H7 (cell line): Measurements from ENCODE around the gene GSS. TPM values are rescaled to one million over a fixed set of nuclear protein-coding genes. Genes with fewer than 3 reads are reported as not detected.

Experiments
- DNase-seq: peaks from one replicate; pipeline ENCODE4 v3.0.0; 2012
- H3K27me3 ChIP-seq: 2 replicates; pipeline ENCODE4 v1.6.0; 2011; ENCODE audit warnings: mild to moderate bottlenecking, low read length; ENCODE audit not compliant: control insufficient read depth, insufficient read depth
- H3K36me3 ChIP-seq: replicated peaks from 2 replicates; pipeline ENCODE4 v1.5.1; 2011; ENCODE audit warnings: low read length; ENCODE audit not compliant: control insufficient read depth, insufficient read depth
- H3K4me3 ChIP-seq: 2 replicates; pipeline ENCODE4 v1.5.1; 2011; ENCODE audit warnings: low read depth, mild to moderate bottlenecking, control low read depth, low read length, moderate library complexity; ENCODE audit not compliant: insufficient read depth
- total RNA-seq: library from RNA; depleted of rRNA; stranded (reverse); fragments of >200 nt; shearing (Covaris generic); gene quantifications from 2 replicates; pipeline ENCODE4 v1.2.3, GENCODE V29; 2014

GSS gene
- total RNA-seq, 1 experiment from 2014 or later: 72.2 TPM

GRCh38 chr20:34997131-34997561, 41.5 kb upstream of the GSS start:
- peak; percentile 59 for DNase-seq
- Histone ChIP-seq H3K4me3 (no peak overlapping the region), H3K27me3 (no peaks in the 10 kb centered on the region), H3K36me3 (peaks cover 20% of the 10 kb centered on the region)

GRCh38 chr20:34996243-34997028, 40.8 kb upstream of the GSS start:
- Histone ChIP-seq H3K4me3 (no peak overlapping the region), H3K36me3 (peaks cover 14% of the 10 kb centered on the region), H3K27me3 (no peaks in the 10 kb centered on the region)
- DNase-seq: peak; percentile 34

- H3K36me3 ChIP-seq: peaks cover 10% of the 10 kb centered on the region
- no peak overlapping the region for H3K4me3 ChIP-seq
- no peaks in the 10 kb centered on the region for H3K27me3 ChIP-seq
- no peak for DNase-seq
These were observed 40.1 kb upstream of the GSS start for GRCh38 chr20:34995696-34996095.

- no peaks in the 10 kb centered on the region for H3K27me3 ChIP-seq
- DNase-seq: no peak
- no peak overlapping the region for H3K4me3 ChIP-seq
- H3K36me3 ChIP-seq: peaks cover 10% of the 10 kb centered on the region
These were observed 39.6 kb upstream of the GSS start for GRCh38 chr20:34995192-34995591.

GRCh38 chr20:34994509-34995131, 39.0 kb upstream of the GSS start:
- no peaks in the 10 kb centered on the region for H3K27me3 ChIP-seq
- H3K36me3 ChIP-seq: peaks cover 7% of the 10 kb centered on the region
- no peak for DNase-seq
- no peak overlapping the region for H3K4me3 ChIP-seq

GRCh38 chr20:34993941-34994508, 38.4 kb upstream of the GSS start:
- no peak for DNase-seq
- Histone ChIP-seq H3K27me3 (no peaks in the 10 kb centered on the region), H3K36me3 (peaks cover 7% of the 10 kb centered on the region), H3K4me3 (no peak overlapping the region)

GRCh38 chr20:34992751-34993417, 37.3 kb upstream of the GSS start:
- H3K4me3 ChIP-seq: no peak overlapping the region
- no peaks in the 10 kb centered on the region for H3K27me3 ChIP-seq
- H3K36me3 ChIP-seq: peaks cover 4% of the 10 kb centered on the region
- no peak for DNase-seq

DNA sequence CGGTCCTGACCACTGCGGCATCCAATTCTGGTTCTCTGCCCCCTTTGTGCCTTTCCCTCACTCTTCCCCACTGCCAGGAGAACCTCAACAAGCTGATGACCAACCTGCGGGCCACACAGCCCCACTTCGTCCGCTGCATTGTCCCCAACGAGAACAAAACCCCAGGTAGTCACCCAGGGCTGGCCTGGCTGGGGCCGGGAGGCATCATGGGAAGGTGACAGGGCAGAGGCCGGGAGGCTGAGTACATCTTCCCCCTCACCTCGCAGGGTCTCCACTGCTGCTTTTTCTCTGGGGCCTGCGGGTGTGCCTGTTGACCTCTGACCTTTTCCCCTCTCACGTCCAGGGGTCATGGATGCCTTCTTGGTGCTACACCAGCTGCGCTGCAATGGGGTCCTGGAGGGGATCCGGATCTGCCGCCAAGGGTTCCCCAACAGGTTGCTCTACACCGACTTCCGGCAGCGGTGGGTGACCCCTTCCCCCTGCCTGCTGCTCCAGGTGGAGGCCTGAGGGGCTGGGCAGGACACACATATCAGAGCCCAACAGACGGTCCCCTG, 35.1 kb upstream of the GSS start:
- no peak for DNase-seq
- Histone ChIP-seq H3K36me3 (peaks cover 2% of the 10 kb centered on the region; the same call in 1 of the 2 replicates), H3K4me3 (no peak overlapping the region), H3K27me3 (0 out of 2 replicates have a peak, but pooled peaks cover 1% of the 10 kb centered on the region)

DNA sequence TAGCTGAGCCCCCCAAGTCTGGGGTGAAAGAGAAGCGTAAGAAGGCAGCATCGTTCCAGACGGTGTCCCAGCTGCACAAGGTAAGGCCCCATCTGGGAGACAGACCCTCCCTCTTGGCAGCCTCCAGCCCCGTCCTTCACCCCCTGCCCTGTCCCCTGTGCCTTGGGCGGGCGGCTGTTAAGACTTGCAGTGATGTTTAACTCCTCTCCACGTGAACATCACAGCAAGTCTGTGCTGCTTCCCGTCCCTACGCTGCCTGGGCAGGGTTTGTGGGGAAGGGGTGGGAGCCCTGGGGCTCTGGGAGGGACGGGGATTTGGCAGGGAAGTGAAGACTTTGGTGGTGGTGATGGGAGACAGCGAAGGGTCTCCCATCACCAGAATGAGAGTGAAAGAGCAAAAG, 34.6 kb upstream of the GSS start:
- peak; percentile 50 for DNase-seq
- H3K36me3 ChIP-seq: no peaks in the 10 kb centered on the region
- no peak overlapping the region for H3K4me3 ChIP-seq
- 0 out of 2 replicates have a peak, but pooled peaks cover 1% of the 10 kb centered on the region for H3K27me3 ChIP-seq

DNA sequence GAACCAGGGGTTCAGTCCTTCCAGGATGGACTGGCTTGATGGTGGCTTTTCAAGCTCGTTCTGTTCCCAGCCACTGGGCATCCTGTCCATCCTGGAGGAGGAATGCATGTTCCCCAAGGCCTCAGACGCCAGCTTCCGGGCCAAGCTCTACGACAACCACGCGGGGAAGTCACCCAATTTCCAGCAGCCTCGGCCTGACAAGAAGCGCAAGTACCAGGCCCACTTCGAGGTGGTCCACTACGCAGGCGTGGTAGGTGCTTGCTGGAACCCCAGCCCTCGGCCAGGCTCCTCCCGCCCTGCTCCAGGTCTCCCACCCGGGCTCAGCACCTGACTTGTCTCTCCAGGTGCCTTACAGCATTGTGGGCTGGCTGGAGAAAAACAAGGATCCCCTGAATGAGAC, 34.1 kb upstream of the GSS start:
- DNase-seq: no peak
- Histone ChIP-seq H3K4me3 (no peak overlapping the region), H3K36me3 (no peaks in the 10 kb centered on the region), H3K27me3 (0 out of 2 replicates have a peak, but pooled peaks cover 1% of the 10 kb centered on the region)

DNA sequence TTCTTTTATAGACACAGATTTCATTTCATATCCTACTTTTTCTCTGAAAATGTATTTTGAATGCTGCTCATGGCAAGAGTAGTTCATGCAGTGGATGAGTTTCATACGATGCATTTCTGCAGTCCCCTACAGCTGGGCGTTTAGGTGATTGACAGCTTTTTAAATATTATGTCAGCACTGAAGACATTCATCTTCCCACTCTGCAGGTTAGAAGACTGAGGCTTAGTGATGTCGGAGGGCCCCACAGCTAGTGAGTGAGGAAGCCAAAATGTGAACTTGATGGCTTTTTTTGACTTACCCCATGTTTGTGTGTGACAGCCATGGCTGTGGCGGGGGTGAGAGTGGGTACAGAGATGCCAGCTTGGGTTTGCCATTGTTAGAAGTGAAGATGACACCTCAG, 33.5 kb upstream of the GSS start:
- no peak for DNase-seq
- Histone ChIP-seq H3K4me3 (no peak overlapping the region), H3K27me3 (0 out of 2 replicates have a peak, but pooled peaks cover 1% of the 10 kb centered on the region), H3K36me3 (no peaks in the 10 kb centered on the region)

GRCh38 chr20:34988191-34988540, 32.6 kb upstream of the GSS start:
- peaks cover 3% of the 10 kb centered on the region; the same call in 1 of the 2 replicates for H3K27me3 ChIP-seq
- no peak for DNase-seq
- H3K4me3 ChIP-seq: no peak overlapping the region
- no peaks in the 10 kb centered on the region for H3K36me3 ChIP-seq

DNA sequence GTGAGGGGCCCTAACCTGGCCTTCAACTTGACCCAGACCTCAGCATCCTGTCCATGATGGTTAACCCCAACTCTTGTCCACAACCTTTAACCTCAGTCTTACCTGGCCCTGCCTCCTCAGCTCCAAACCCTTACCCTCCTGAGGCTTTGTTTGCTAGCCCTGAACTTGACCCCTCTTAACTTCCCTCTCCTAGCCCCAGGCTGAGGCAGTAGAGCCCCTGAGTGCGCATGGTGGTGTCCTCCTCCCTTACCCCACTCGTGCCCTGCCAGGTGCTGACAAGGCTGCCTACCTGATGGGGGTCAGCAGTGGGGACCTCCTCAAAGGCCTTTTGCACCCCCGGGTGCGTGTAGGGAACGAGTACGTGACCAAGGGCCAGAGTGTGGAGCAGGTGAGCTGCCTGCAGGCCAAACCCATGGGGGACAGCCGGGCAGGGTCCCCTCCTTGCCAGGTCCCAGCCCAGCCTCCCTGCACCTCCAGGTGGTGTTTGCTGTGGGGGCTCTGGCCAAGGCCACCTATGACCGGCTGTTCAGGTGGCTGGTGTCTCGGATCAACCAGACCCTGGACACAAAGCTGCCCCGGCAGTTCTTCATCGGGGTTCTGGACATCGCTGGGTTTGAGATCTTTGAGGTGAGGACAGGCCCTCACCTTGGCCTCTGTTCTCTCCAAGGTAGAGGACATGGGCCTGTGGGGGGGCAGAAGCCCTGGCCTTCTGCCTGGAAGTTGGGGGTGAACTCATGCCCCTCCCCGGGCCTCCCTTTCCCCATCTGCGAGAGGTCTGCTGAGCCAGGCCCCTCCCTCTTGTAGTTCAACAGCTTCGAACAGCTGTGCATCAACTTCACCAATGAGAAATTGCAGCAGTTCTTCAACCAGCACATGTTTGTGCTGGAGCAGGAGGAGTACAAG, 31.9 kb upstream of the GSS start:
- H3K36me3 ChIP-seq: no peaks in the 10 kb centered on the region

More for the DNA sequence above, 31.9 kb upstream of the GSS start:
- H3K4me3 ChIP-seq: no peak overlapping the region
- peaks cover 3% of the 10 kb centered on the region; the same call in 1 of the 2 replicates for H3K27me3 ChIP-seq
- no peak for DNase-seq
